OCI-LY1 (cell line): ENCODE results near the gene WNT9B.

Experiments
- H2AFZ ChIP-seq: fragments of 200-600 bp; sonication (generic), shearing (Covaris generic); 2 replicates; pipeline ENCODE4 v1.6.0; 2014; ENCODE audit warnings: antibody characterized with exemption, mild to moderate bottlenecking, low read length
- H3F3A ChIP-seq: fragments of 200-600 bp; sonication (generic), shearing (Covaris generic); 2 replicates; pipeline ENCODE4 v1.6.0; 2014; ENCODE audit warnings: mild to moderate bottlenecking, antibody characterized with exemption, low read length, moderate library complexity; ENCODE audit not compliant: insufficient read depth
- H3K27ac ChIP-seq: fragments of 200-600 bp; sonication (generic); 2 replicates; pipeline ENCODE4 v1.5.1; 2014; ENCODE audit warnings: low read length, mixed run types, mild to moderate bottlenecking, low read depth; ENCODE audit not compliant: poor library complexity, severe bottlenecking
- H3K27me3 ChIP-seq: fragments of 200-600 bp; sonication (generic); 2 replicates; pipeline ENCODE4 v1.6.0; 2014; ENCODE audit warnings: antibody characterized with exemption, mild to moderate bottlenecking, low read length, moderate library complexity; ENCODE audit not compliant: insufficient read depth
- H3K36me3 ChIP-seq: fragments of 200-600 bp; sonication (generic); 2 replicates; pipeline ENCODE4 v1.6.1; 2014; ENCODE audit warnings: mild to moderate bottlenecking, antibody characterized with exemption, low read length, moderate library complexity, mixed read lengths; ENCODE audit not compliant: insufficient read depth
- H3K4me1 ChIP-seq: fragments of 200-600 bp; sonication (generic); 2 replicates; pipeline ENCODE4 v1.5.1; 2014; ENCODE audit warnings: mild to moderate bottlenecking, low read length, moderate library complexity; ENCODE audit not compliant: insufficient read depth, severe bottlenecking
- H3K4me2 ChIP-seq: fragments of 200-600 bp; sonication (generic), shearing (Covaris generic); 2 replicates; pipeline ENCODE4 v1.6.1; 2014; ENCODE audit warnings: low read length
- H3K4me3 ChIP-seq: fragments of 200-600 bp; sonication (generic); 2 replicates; pipeline ENCODE4 v1.5.1; 2014; ENCODE audit warnings: low read length, low read depth, mild to moderate bottlenecking, mixed read lengths; ENCODE audit not compliant: poor library complexity, severe bottlenecking
- H3K79me2 ChIP-seq: fragments of 200-600 bp; shearing (Covaris generic); 2 replicates; pipeline ENCODE4 v1.6.1; 2016; ENCODE audit warnings: mixed run types, low read length, mixed read lengths; ENCODE audit not compliant: insufficient read depth
- H3K9ac ChIP-seq: fragments of 200-600 bp; sonication (generic), shearing (Covaris generic); 2 replicates; pipeline ENCODE4 v1.6.1; 2014; ENCODE audit warnings: mild to moderate bottlenecking, low read length, mixed read lengths
- H3K9me2 ChIP-seq: fragments of 200-600 bp; sonication (generic), shearing (Covaris generic); 2 replicates; pipeline ENCODE4 v1.6.1; 2014; ENCODE audit warnings: low read depth, mild to moderate bottlenecking, low read length, mixed read lengths
- H3K9me3 ChIP-seq: fragments of 200-600 bp; shearing (Covaris generic); 2 replicates; pipeline ENCODE4 v1.6.1; 2014; ENCODE audit warnings: low read length, mixed read lengths
- H4K20me1 ChIP-seq: fragments of 200-600 bp; sonication (generic), shearing (Covaris generic); 2 replicates; pipeline ENCODE4 v1.6.0; 2016; ENCODE audit warnings: mild to moderate bottlenecking, low read length; ENCODE audit not compliant: insufficient read depth
- EZH2 ChIP-seq: fragments of 200-600 bp; sonication (generic), shearing (Covaris generic); IDR thresholded peaks from 2 replicates; pipeline ENCODE4 v1.8.0; 2017; ENCODE audit warnings: borderline replicate concordance, mixed run types, mild to moderate bottlenecking, antibody characterized with exemption, low read length, moderate library complexity, mixed read lengths
- TF ChIP-seq, protein P1 (sequence below): fragments of 200-600 bp; sonication (generic), shearing (Covaris generic); IDR thresholded peaks from 2 replicates; pipeline ENCODE4 v1.5.1; 2017; ENCODE audit warnings: mild to moderate bottlenecking, antibody characterized with exemption, low read length, moderate library complexity, mixed read lengths

The WNT9B gene

GRCh38 chr17:46819906-46820351 is 31.5 kb upstream of the WNT9B start:
- Histone ChIP-seq H3K9me2 (no peaks in the 10 kb centered on the region), H3K4me1 (peaks cover 44% of the 10 kb centered on the region), H3K4me3 (no peak overlapping the region), H3K36me3 (no peaks in the 10 kb centered on the region), H3K9me3 (no peaks in the 10 kb centered on the region), H3K79me2 (no peaks in the 10 kb centered on the region), H4K20me1 (no peaks in the 10 kb centered on the region), H3K27me3 (no peaks in the 10 kb centered on the region), H3K27ac (no peak overlapping the region), H3K9ac (no peak overlapping the region), H2AFZ (no peak overlapping the region), H3F3A (no peaks in the 10 kb centered on the region), H3K4me2 (no peak overlapping the region)
- TF ChIP-seq EZH2, result no peak
- TF ChIP-seq, protein P1, sequence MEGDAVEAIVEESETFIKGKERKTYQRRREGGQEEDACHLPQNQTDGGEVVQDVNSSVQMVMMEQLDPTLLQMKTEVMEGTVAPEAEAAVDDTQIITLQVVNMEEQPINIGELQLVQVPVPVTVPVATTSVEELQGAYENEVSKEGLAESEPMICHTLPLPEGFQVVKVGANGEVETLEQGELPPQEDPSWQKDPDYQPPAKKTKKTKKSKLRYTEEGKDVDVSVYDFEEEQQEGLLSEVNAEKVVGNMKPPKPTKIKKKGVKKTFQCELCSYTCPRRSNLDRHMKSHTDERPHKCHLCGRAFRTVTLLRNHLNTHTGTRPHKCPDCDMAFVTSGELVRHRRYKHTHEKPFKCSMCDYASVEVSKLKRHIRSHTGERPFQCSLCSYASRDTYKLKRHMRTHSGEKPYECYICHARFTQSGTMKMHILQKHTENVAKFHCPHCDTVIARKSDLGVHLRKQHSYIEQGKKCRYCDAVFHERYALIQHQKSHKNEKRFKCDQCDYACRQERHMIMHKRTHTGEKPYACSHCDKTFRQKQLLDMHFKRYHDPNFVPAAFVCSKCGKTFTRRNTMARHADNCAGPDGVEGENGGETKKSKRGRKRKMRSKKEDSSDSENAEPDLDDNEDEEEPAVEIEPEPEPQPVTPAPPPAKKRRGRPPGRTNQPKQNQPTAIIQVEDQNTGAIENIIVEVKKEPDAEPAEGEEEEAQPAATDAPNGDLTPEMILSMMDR, result no peak

DNA sequence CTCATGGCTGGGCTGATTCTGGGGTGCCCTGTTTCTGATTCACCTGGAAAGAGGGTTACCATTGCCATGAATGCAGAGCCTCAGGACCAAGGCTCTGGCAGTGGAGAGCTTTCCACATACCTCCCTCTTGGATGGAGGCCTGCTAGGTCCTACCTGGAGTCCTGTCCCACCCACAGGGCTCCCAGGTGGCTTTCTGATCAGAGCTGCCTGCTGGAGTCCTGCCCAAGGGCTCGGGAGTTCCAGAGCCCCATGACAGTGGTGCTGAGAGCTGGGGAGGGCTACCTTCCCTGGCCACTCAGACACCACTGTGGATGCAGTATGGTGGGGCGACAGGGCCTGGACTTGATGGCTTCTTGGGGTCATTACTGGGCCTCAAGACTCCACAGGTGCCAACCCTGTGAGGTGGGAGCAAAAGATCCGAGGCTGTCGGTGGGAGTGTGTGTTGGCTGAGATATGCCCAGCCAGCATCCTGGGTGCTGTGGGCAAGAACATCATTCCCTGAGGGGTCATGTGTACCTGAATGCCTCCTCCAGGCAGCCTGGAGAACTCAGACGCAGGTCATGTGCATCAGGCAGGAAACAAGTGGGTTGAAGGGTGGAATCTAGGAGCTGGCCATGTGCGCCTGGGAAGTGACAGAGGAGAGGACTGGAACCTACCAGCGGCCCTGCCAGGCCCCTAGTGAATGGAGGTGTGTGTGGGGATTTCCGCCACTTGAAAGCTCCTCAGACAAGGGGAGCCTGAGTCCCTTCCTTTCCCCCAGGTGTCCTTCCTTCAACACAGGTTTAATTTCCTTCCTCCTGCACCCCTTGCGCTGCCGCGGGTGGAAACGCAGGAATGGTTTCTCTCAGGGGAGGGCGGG is 30.6 kb upstream of the WNT9B start:
- Histone ChIP-seq H3K4me3 (no peak overlapping the region), H3K27me3 (no peaks in the 10 kb centered on the region), H3K9ac (no peak overlapping the region), H3K79me2 (no peaks in the 10 kb centered on the region), H3K9me3 (no peaks in the 10 kb centered on the region), H3K4me2 (no peak overlapping the region), H3K4me1 (peaks cover 44% of the 10 kb centered on the region), H3F3A (no peaks in the 10 kb centered on the region), H3K9me2 (no peaks in the 10 kb centered on the region), H3K36me3 (no peaks in the 10 kb centered on the region), H4K20me1 (no peaks in the 10 kb centered on the region), H3K27ac (no peak overlapping the region), H2AFZ (no peak overlapping the region)
- TF ChIP-seq EZH2, result no peak
- TF ChIP-seq, protein P1, result no peak

DNA sequence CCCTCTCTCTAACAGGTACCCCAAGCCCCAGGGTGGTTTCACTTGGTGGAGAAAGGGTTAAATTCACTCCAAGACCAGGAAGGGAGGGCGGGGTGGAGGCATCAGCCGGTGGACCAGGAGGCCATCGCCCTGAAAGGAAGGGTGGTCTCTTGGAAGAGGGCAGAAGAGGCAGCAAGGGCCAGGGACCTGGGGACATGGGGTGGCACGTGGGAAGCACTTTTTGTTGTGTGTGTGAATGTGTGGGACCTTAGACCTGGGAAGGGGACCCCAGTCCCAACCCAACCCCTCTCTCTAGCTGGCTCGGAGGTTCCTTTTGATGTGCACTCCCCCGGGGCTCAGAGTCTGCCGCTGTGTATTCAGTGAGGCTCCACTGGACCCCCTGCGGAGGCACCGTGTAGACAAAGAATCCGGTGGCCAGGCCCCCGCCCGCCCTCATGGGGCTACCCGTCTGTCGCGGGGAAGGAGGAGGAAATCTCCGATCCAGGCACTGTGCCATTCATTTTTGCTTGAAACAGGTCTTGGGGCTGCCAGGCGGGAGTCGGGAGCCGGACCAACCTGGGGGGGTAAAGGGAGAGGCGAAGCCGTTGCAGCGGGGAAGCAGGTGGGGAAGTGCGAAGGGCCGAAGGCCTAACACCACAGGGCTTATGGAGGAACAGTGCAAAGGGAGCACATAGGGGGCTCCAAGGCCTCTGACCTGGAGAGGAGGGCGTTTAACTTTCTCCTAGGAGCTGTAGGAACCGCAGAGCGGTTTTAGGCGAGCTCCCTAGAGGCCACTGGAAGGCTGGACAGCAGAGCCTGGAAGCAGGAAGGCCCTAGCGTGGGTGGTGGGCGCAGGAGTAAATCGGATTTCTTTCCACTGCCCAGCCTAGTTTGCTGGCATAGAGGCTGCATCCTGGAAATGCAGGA is 29.6 kb upstream of the WNT9B start:
- Histone ChIP-seq H3K4me3 (no peak overlapping the region), H2AFZ (no peak overlapping the region), H3K27me3 (no peaks in the 10 kb centered on the region), H4K20me1 (no peaks in the 10 kb centered on the region), H3K36me3 (no peaks in the 10 kb centered on the region), H3K4me1 (peaks cover 40% of the 10 kb centered on the region), H3K9me2 (no peaks in the 10 kb centered on the region), H3K4me2 (no peak overlapping the region), H3K79me2 (no peaks in the 10 kb centered on the region), H3K9ac (no peak overlapping the region), H3K27ac (no peak overlapping the region), H3F3A (no peaks in the 10 kb centered on the region), H3K9me3 (no peaks in the 10 kb centered on the region)
- TF ChIP-seq, protein P1, result no peak
- TF ChIP-seq EZH2, result no peak
